ENCODE results near the gene NEK4. TPM values are rescaled to one million over a fixed set of nuclear protein-coding genes. Genes with fewer than 3 reads are reported as not detected.
A peak's percentile ranks its signal among the peaks of the same experiment; 100 is the strongest.

NEK4 gene
- total and polyA plus RNA-seq, 4 experiments from 2014 or later, result 7.0 to 27.9 (median 19.8) TPM

DNA sequence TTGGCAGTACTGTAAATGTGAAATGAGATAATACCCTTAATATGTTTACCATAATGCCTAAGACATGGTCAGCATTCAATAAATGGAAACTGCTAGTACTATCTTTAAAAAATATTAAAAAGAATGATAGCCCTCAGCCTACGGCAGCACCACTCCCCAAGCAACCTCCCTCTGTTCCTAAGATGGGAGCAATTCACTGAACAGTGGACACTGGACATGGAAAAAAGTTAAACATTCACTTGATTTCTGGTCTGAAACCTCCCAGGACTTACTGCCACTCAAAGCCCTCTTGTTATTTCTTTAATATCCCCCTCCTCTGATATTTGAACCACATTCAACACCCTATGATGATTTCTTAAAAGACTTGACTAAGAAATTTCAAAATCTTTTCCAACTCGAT lies 27.0 kb downstream of the NEK4 start:
- no peak overlapping the region for H3K27ac ChIP-seq (ENCODE audit: low read depth, low read length)
- ChIA-PET CTCF (ENCODE audit: partially characterized antibody) (interaction anchor here (0.8 to 1.3 kb wide), 3 partner anchors 193 to 365 kb away, joined by 3 to 6 read pairs (median 3); no protein-coding TSS in a partner anchor), POLR2A (ENCODE audit: partially characterized antibody) (no interaction called here)
- H3K27me3 ChIP-seq (ENCODE audit: insufficient read depth, low read length), result no peaks in the 10 kb centered on the region
- no peak for DNase-seq
- H3K4me3 ChIP-seq (ENCODE audit: low read length in 2 of 2), result no peak overlapping the region
- H3K36me3 ChIP-seq (ENCODE audit: insufficient read depth, low read length), result peaks cover 33% of the 10 kb centered on the region
- no peaks in the 10 kb centered on the region for H3K9me3 ChIP-seq (ENCODE audit: control insufficient read depth in 1 of 2, low read length in 2 of 2)
- no peaks in the 10 kb centered on the region for H3K4me1 ChIP-seq (ENCODE audit: insufficient read depth, low read length)
- no peak overlapping the region for H3K4me3 Mint-ChIP-seq
- H3K36me3 Mint-ChIP-seq, result peaks cover 51 to 60% of the 10 kb centered on the region in 2 donors
- no peaks in the 10 kb centered on the region for H3K27me3 Mint-ChIP-seq
- no peaks in the 10 kb centered on the region for H3K4me1 Mint-ChIP-seq
- H3K27ac Mint-ChIP-seq, result peak overlapping the region in 2 of 7 donors; percentile 52 to 75
- intact Hi-C loops (cut with micrococcal nuclease), result loop anchor here (2.0 kb wide), 2 partner anchors 191 to 243 kb away; no protein-coding TSS in a partner anchor
- H3K9me3 Mint-ChIP-seq, result no peaks in the 10 kb centered on the region

DNA sequence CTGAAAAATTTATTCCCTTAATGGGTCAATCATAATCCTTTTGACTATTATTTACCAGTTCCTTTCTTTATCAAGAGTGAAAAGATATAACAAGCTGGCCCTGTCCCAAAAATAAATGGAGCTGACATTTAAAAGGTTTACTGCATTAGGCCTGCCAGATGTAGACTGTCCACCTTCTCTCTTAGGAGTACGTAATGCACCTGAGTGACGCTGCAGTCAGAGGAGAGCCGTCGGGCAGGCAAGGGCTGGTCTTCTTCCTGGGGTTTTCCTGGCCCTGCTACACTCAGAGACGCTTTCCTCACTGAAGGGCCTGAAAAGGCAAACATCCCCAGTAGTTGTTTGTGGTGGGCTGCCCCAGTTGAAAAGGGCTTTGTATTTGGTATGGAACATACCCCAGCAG lies 27.6 kb downstream of the NEK4 start:
- ChIA-PET POLR2A (ENCODE audit: partially characterized antibody) (no interaction called here), CTCF (ENCODE audit: partially characterized antibody) (interaction anchor here (0.8 to 1.3 kb wide), 3 partner anchors 194 to 365 kb away, joined by 3 to 6 read pairs (median 3); no protein-coding TSS in a partner anchor)
- Mint-ChIP-seq H3K4me1 (no peaks in the 10 kb centered on the region), H3K9me3 (no peaks in the 10 kb centered on the region), H3K27ac (no peak overlapping the region), H3K27me3 (no peaks in the 10 kb centered on the region), H3K4me3 (no peak overlapping the region), H3K36me3 (peaks cover 47 to 55% of the 10 kb centered on the region in 2 donors)
- Histone ChIP-seq H3K9me3 (ENCODE audit: control insufficient read depth in 1 of 2, low read length in 2 of 2) (no peaks in the 10 kb centered on the region), H3K4me1 (ENCODE audit: insufficient read depth, low read length) (no peaks in the 10 kb centered on the region), H3K4me3 (ENCODE audit: low read length in 2 of 2) (no peak overlapping the region), H3K27me3 (ENCODE audit: insufficient read depth, low read length) (no peaks in the 10 kb centered on the region), H3K27ac (ENCODE audit: low read depth, low read length) (no peak overlapping the region), H3K36me3 (ENCODE audit: insufficient read depth, low read length) (peaks cover 31% of the 10 kb centered on the region)
- intact Hi-C loops (cut with micrococcal nuclease), result loop anchor here (2.0 kb wide), 2 partner anchors 192 to 244 kb away; no protein-coding TSS in a partner anchor
- no peak for DNase-seq

DNA sequence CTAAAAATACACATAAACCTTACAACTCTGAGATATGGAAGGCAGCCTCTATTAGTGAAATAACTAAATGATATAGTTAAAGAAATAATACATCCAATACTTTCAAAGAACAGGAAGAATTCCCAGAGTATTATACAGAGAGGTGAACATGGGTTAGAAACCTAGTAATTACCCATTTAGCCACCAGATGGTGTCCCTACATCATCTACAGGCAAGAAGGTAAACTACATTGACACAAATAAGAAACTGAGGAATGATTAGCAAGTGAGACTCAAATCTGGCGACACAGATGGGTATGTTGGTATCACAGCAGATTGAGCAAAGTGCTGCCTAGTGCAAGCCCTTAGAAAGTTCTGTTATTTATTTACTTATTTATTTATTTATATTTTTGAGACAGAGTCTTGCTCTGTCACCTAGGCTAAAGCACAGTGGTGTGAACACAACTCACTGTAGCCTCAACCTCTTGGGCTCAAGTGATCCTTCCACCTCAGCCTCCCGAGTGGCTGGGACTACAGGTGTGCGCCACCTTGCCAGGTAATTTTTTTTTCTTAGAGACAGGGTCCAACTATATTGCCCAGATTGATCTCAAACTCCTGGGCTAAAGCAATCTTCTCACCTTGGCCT lies 28.2 kb downstream of the NEK4 start:
- Mint-ChIP-seq H3K9me3 (no peaks in the 10 kb centered on the region), H3K36me3 (peaks cover 47 to 55% of the 10 kb centered on the region in 2 donors), H3K4me1 (no peaks in the 10 kb centered on the region), H3K27ac (no peak overlapping the region), H3K4me3 (no peak overlapping the region), H3K27me3 (no peaks in the 10 kb centered on the region)
- H3K4me3 ChIP-seq (ENCODE audit: low read length in 2 of 2), result no peak overlapping the region
- no peaks in the 10 kb centered on the region for H3K27me3 ChIP-seq (ENCODE audit: insufficient read depth, low read length)
- peaks cover 31% of the 10 kb centered on the region for H3K36me3 ChIP-seq (ENCODE audit: insufficient read depth, low read length)
- intact Hi-C loops (cut with micrococcal nuclease), result loop anchor here (1.0 to 2.0 kb wide), 3 partner anchors 192 to 330 kb away; no protein-coding TSS in a partner anchor
- no peaks in the 10 kb centered on the region for H3K4me1 ChIP-seq (ENCODE audit: insufficient read depth, low read length)
- CTCF ChIA-PET (ENCODE audit: partially characterized antibody), result interaction anchor here (0.8 to 1.4 kb wide), 7 partner anchors 189 to 454 kb away, joined by 3 to 11 read pairs (median 3); no protein-coding TSS in a partner anchor
- peak in 4 of 5 donors; percentile 16 to 33 (median 27) for DNase-seq
- no peak overlapping the region for H3K27ac ChIP-seq (ENCODE audit: low read depth, low read length)
- H3K9me3 ChIP-seq (ENCODE audit: control insufficient read depth in 1 of 2, low read length in 2 of 2), result no peaks in the 10 kb centered on the region
- POLR2A ChIA-PET (ENCODE audit: partially characterized antibody), result no interaction called here

DNA sequence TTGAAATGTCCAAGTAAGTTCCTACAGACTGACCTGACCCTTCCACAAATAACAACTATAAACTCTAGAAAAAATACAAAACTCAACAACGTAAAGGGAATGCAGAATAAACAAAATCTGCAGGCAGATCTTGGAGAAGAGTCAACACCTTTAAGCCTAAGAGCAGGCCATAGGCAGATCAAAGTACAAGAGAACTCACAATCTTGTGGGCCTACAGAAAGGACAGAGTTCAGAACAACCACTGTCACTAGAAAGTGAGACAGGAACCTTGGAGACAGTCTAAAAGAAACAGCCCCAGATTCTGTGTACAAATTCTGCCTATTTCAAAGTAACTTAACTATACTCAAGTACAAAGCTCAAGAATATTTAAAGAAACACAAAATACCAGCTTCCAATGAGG lies 31.0 kb downstream of the NEK4 start:
- POLR2A ChIA-PET (ENCODE audit: partially characterized antibody), result no interaction called here
- Histone ChIP-seq H3K27me3 (ENCODE audit: insufficient read depth, low read length) (no peaks in the 10 kb centered on the region), H3K27ac (ENCODE audit: low read depth, low read length) (no peak overlapping the region), H3K4me1 (ENCODE audit: insufficient read depth, low read length) (no peaks in the 10 kb centered on the region), H3K4me3 (ENCODE audit: low read length in 2 of 2) (no peak overlapping the region), H3K9me3 (ENCODE audit: control insufficient read depth in 1 of 2, low read length in 2 of 2) (no peaks in the 10 kb centered on the region), H3K36me3 (ENCODE audit: insufficient read depth, low read length) (peaks cover 20% of the 10 kb centered on the region)
- DNase-seq, result no peak
- Mint-ChIP-seq H3K9me3 (no peaks in the 10 kb centered on the region), H3K27ac (no peak overlapping the region), H3K27me3 (no peaks in the 10 kb centered on the region), H3K4me1 (no peaks in the 10 kb centered on the region), H3K4me3 (no peak overlapping the region), H3K36me3 (peaks cover 49 to 50% of the 10 kb centered on the region in 2 donors)
- intact Hi-C loops (cut with micrococcal nuclease), result no loop called here
- CTCF ChIA-PET (ENCODE audit: partially characterized antibody), result interaction anchor here (0.8 to 1.0 kb wide), 2 partner anchors 59 to 457 kb away, joined by 3 read pairs; no protein-coding TSS in a partner anchor

DNA sequence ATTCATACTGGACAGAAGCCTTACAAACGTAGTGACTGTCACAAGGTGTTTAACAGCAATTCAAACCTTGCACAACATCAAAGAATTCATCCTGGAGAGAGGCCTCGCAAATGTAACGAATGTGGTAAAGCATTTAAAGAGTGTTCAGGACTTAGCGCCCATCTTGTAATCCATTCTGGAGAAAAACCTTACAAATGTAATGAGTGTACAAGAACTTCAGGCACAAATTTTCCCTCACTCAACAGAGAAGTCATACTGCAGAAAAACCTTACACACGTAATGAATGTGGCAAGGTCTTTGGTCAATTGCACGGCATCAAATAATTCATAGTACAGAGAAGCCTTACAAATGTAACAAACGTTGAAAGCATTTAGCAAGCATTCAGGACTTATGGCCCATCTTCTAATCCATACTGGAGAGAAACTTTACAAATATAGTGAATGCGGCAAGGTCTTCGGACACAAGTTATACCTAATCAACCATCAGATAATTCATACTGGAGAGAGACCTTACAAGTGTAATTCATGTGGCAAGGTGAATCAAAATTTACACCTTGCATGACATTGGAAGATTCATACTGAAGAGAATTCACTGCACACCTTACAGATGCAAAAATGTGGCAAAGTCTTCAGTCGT lies 37.4 kb downstream of the NEK4 start:
- intact Hi-C loops (cut with micrococcal nuclease), result no loop called here
- H3K27ac ChIP-seq (ENCODE audit: low read depth, low read length), result no peak overlapping the region
- H3K4me1 Mint-ChIP-seq, result peaks cover 0 to 3% (median 0%) of the 10 kb centered on the region in 4 donors
- ChIA-PET POLR2A (ENCODE audit: partially characterized antibody) (no interaction called here), CTCF (ENCODE audit: partially characterized antibody) (no interaction called here)
- peaks cover 0 to 20% (median 14%) of the 10 kb centered on the region in 8 donors for H3K9me3 Mint-ChIP-seq
- peaks cover 11% of the 10 kb centered on the region for H3K36me3 ChIP-seq (ENCODE audit: insufficient read depth, low read length)
- no peaks in the 10 kb centered on the region for H3K27me3 Mint-ChIP-seq
- H3K27ac Mint-ChIP-seq, result no peak overlapping the region
- H3K4me3 Mint-ChIP-seq, result no peak overlapping the region
- no peaks in the 10 kb centered on the region for H3K9me3 ChIP-seq (ENCODE audit: control insufficient read depth in 1 of 2, low read length in 2 of 2)
- no peaks in the 10 kb centered on the region for H3K4me1 ChIP-seq (ENCODE audit: insufficient read depth, low read length)
- peaks cover 57 to 75% of the 10 kb centered on the region in 2 donors for H3K36me3 Mint-ChIP-seq
- no peak for DNase-seq
- H3K4me3 ChIP-seq (ENCODE audit: low read length in 2 of 2), result no peak overlapping the region
- no peaks in the 10 kb centered on the region for H3K27me3 ChIP-seq (ENCODE audit: insufficient read depth, low read length)

DNA sequence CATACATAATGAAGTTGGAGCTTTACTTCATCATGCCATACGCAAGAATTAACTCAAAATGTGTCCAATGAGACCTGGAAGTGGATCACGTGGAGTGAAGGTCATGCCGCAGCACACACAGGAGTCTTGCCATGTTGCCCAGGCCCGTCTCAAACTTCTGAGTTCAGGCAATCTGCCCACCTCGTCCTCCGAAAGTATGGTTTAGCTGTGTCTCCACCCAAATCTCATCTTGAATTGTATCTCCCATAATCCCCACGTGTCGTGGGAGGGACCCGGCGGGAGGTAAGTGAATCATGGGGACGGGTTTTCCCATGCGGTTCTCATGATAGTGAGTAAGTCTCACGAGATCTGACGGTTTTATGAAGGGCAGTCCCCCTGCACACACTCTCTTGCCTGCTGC lies 39.1 kb downstream of the NEK4 start:
- Mint-ChIP-seq H3K27me3 (no peaks in the 10 kb centered on the region), H3K9me3 (peaks cover 0 to 22% (median 16%) of the 10 kb centered on the region in 8 donors), H3K4me1 (peaks cover 0 to 3% (median 0%) of the 10 kb centered on the region in 4 donors), H3K27ac (peak overlapping the region in 1 of 7 donors; percentile 19), H3K36me3 (peaks cover 55 to 79% of the 10 kb centered on the region in 2 donors), H3K4me3 (no peak overlapping the region)
- Histone ChIP-seq H3K4me3 (ENCODE audit: low read length in 2 of 2) (no peak overlapping the region), H3K27ac (ENCODE audit: low read depth, low read length) (no peak overlapping the region), H3K9me3 (ENCODE audit: control insufficient read depth in 1 of 2, low read length in 2 of 2) (no peaks in the 10 kb centered on the region), H3K4me1 (ENCODE audit: insufficient read depth, low read length) (no peaks in the 10 kb centered on the region), H3K27me3 (ENCODE audit: insufficient read depth, low read length) (no peaks in the 10 kb centered on the region), H3K36me3 (ENCODE audit: insufficient read depth, low read length) (peaks cover 11% of the 10 kb centered on the region)
- ChIA-PET CTCF (ENCODE audit: partially characterized antibody) (no interaction called here), POLR2A (ENCODE audit: partially characterized antibody) (no interaction called here)
- DNase-seq, result no peak
- intact Hi-C loops (cut with micrococcal nuclease), result no loop called here

DNA sequence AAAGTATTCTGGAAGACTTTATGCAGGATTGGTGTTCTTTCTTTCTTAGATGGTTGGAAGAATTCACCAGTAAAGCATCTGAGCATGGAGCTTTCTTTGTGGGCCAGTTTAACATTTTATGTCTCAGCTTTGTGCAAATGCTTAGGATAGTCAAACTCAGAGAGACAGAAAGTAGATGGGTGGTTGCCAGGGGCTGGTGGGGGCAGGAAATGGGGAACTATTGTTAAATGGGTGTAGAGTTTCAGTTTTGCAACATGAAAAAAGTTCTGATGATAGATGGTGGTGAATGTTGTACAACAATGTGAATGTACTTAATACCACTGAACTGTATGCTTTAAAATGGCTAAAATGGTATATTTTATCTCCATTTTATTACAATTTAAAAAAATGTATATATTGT lies 40.1 kb downstream of the NEK4 start:
- peaks cover 0 to 22% (median 16%) of the 10 kb centered on the region in 8 donors for H3K9me3 Mint-ChIP-seq
- peaks cover 0 to 3% (median under 1%) of the 10 kb centered on the region in 4 donors for H3K4me1 Mint-ChIP-seq
- peak overlapping the region in 1 of 7 donors; percentile 18 for H3K27ac Mint-ChIP-seq
- POLR2A ChIA-PET (ENCODE audit: partially characterized antibody), result no interaction called here
- H3K4me3 Mint-ChIP-seq, result peak overlapping the region in 1 of 8 donors; percentile 5
- no peaks in the 10 kb centered on the region for H3K4me1 ChIP-seq (ENCODE audit: insufficient read depth, low read length)
- no peak overlapping the region for H3K27ac ChIP-seq (ENCODE audit: low read depth, low read length)
- H3K36me3 Mint-ChIP-seq, result peaks cover 55 to 79% of the 10 kb centered on the region in 2 donors
- no peaks in the 10 kb centered on the region for H3K9me3 ChIP-seq (ENCODE audit: control insufficient read depth in 1 of 2, low read length in 2 of 2)
- no peak for DNase-seq
- CTCF ChIA-PET (ENCODE audit: partially characterized antibody), result no interaction called here
- H3K27me3 Mint-ChIP-seq, result no peaks in the 10 kb centered on the region
- H3K36me3 ChIP-seq (ENCODE audit: insufficient read depth, low read length), result peaks cover 9% of the 10 kb centered on the region
- intact Hi-C loops (cut with micrococcal nuclease), result no loop called here
- no peak overlapping the region for H3K4me3 ChIP-seq (ENCODE audit: low read length in 2 of 2)
- H3K27me3 ChIP-seq (ENCODE audit: insufficient read depth, low read length), result no peaks in the 10 kb centered on the region

Measured in CD4-positive, alpha-beta memory T cell (primary cell).